Measurements from ENCODE around the gene CATSPER4. TPM values are rescaled to one million over a fixed set of nuclear protein-coding genes. Genes with fewer than 3 reads are reported as not detected.

CATSPER4 gene
- total and polyA plus RNA-seq, 2 of the 13 experiments (the other 11 are each of a cell fraction or from before 2014, with no cell fraction given): not detected

DNA sequence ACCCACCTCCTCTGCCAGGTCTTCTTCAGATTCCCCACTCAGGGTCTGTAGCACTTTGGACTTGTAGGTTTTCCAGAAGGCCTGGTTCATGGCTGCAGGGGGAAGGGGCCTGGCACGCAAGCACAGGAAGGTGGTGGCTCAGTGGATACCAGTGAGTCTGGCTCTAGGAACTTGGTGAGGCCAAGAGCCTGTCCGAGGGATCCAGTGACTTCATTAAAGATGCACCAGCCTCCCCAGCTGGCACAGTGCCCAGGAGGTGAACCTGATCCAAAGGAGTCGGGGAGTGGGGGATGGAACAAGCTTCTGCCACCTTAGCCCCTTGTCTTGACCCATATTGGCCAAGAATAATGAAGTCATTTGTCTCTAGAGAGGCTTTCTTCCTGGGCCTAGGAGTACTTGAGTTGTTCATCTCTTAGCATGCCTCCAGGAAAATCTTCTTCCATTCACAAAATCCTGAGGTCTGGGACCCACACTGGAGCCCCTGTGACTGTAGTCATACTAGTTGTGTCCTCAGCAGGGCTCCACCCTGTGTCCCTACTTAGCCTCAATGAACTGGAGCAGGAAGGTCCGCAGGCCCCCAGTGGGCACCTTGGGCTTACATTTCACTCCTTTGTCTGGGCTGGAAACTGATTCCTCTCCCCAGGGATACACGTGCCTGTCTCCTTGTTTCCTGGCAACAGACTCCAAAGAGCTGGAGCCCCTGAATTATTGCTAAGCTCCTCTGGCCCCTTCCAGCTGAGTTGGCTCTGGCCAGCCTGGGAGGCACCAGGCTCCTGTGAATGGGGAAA, 21.8 kb upstream of the CATSPER4 start, which contains the start of gene C1orf232:
TSS of gene C1orf232 (minus strand) at position 554 of the 788 bp plus-strand sequence. CDS start at position 90, 464 bp downstream.
- peak within 1 kb of the TSS; percentile 57 for H2AFZ ChIP-seq (ENCODE audit: low read length)
- H3K4me3 ChIP-seq (replicated peaks in 1 of 3; ENCODE audit: insufficient read depth in 1 of 3, low read depth in 2 of 3, low read length in 3 of 3): peak within 1 kb of the TSS; percentile 83 to 91 (median 90)
- TF ChIP-seq HOMEZ (CRISPR knock-in tag; IDR thresholded peaks at IDR 0.05; ENCODE audit: low read depth) (no peak), GLI4 (CRISPR knock-in tag; IDR thresholded peaks at IDR 0.05; ENCODE audit: borderline replicate concordance) (no peak), ZKSCAN5 (CRISPR knock-in tag; IDR thresholded peaks at IDR 0.05) (no peak), FLYWCH1 (CRISPR knock-in tag; IDR thresholded peaks at IDR 0.05) (no peak), NFIC (IDR thresholded peaks at IDR 0.05; ENCODE audit: low read length) (no peak), ZFP36L1 (CRISPR knock-in tag; IDR thresholded peaks at IDR 0.05) (no peak), SUZ12 (IDR thresholded peaks at IDR 0.05; ENCODE audit: low read depth, low read length) (no peak)
- TF ChIP-seq, protein P1, sequence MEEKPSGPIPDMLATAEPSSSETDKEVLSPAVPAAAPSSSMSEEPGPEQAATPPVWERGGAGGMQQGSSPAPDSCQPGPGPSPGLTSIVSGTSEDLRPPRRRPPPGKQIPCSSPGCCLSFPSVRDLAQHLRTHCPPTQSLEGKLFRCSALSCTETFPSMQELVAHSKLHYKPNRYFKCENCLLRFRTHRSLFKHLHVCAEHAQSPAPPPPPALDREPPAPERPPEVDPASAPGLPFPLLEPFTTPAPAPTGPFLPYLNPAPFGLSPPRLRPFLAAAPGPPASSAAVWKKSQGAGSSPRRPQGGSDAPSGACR (CRISPR knock-in tag; IDR thresholded peaks at IDR 0.05): no peak
- TF ChIP-seq, protein P2, sequence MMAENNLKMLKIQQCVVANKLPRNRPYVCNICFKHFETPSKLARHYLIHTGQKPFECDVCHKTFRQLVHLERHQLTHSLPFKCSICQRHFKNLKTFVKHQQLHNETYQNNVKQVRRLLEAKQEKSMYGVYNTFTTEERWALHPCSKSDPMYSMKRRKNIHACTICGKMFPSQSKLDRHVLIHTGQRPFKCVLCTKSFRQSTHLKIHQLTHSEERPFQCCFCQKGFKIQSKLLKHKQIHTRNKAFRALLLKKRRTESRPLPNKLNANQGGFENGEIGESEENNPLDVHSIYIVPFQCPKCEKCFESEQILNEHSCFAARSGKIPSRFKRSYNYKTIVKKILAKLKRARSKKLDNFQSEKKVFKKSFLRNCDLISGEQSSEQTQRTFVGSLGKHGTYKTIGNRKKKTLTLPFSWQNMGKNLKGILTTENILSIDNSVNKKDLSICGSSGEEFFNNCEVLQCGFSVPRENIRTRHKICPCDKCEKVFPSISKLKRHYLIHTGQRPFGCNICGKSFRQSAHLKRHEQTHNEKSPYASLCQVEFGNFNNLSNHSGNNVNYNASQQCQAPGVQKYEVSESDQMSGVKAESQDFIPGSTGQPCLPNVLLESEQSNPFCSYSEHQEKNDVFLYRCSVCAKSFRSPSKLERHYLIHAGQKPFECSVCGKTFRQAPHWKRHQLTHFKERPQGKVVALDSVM (CRISPR knock-in tag; IDR thresholded peaks at IDR 0.05): no peak
- TF ChIP-seq, protein P3, sequence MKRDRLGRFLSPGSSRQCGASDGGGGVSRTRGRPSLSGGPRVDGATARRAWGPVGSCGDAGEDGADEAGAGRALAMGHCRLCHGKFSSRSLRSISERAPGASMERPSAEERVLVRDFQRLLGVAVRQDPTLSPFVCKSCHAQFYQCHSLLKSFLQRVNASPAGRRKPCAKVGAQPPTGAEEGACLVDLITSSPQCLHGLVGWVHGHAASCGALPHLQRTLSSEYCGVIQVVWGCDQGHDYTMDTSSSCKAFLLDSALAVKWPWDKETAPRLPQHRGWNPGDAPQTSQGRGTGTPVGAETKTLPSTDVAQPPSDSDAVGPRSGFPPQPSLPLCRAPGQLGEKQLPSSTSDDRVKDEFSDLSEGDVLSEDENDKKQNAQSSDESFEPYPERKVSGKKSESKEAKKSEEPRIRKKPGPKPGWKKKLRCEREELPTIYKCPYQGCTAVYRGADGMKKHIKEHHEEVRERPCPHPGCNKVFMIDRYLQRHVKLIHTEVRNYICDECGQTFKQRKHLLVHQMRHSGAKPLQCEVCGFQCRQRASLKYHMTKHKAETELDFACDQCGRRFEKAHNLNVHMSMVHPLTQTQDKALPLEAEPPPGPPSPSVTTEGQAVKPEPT (CRISPR knock-in tag; IDR thresholded peaks at IDR 0.05; ENCODE audit: low read depth): no peak
- DNase-seq (ENCODE audit: low spot score) (no peak), FAIRE-seq (no peak), ATAC-seq (no peak)
- peak within 1 kb of the TSS; percentile 88 for H3K9ac ChIP-seq (ENCODE audit: insufficient read depth, low read depth, low read length)
- H3K9me3 ChIP-seq (ENCODE audit: low read length): no peaks in the 10 kb centered on the region
- ChIA-PET CTCF (ENCODE audit: low intra/inter-chr PET ratio, low total read pairs) (interaction anchor here (2.3 kb wide), 1 partner anchor 65 kb away, joined by 11 read pairs; the partner anchor contains the start of gene CEP85), POLR2A (no interaction called here)
- intact Hi-C loops (cut with micrococcal nuclease; ENCODE audit: unreplicated experiment) (loop anchor here (2.0 kb wide), 1 partner anchor 64 kb away; no protein-coding TSS in a partner anchor), in situ Hi-C loops (cut with HindIII; ENCODE audit: extremely low pct_ligation_motif_present, low pct_unique_long_range_greater_than_20kb) (loop anchor here (10.0 kb wide), 1 partner anchor 274 kb away; no protein-coding TSS in a partner anchor)
- peaks cover 36% of the 10 kb centered on the region for H3K4me1 ChIP-seq (ENCODE audit: insufficient read depth, low read length)
- BruUV-seq (replicated peaks): no TSS peak
- no peaks in the 10 kb centered on the region for H4K20me1 ChIP-seq (ENCODE audit: insufficient read depth, low read length)
- 66% methylated on average over 4 of the region's 5 CpGs for WGBS (ENCODE audit: low lambda C conversion rate)
- peaks cover 2 to 18% of the 10 kb centered on the region in 2 experiments; a peak in 4 of 5 replicates for H3K27me3 ChIP-seq (ENCODE audit: control insufficient read depth in 1 of 2, insufficient read depth in 2 of 2, low read length in 2 of 2)
- peak within 1 kb of the TSS; percentile 94 for H3K4me2 ChIP-seq (ENCODE audit: low read depth, low read length)
- peaks cover 7% of the 10 kb centered on the region for H3K79me2 ChIP-seq (ENCODE audit: insufficient read depth, low read length)
- peak within 1 kb of the TSS; percentile 60 for H3K27ac ChIP-seq (ENCODE audit: extremely low read length, insufficient read depth, low read length)
- H3K36me3 ChIP-seq (replicated peaks in 1 of 2; ENCODE audit: control insufficient read depth in 1 of 2, insufficient read depth in 2 of 2, low read length in 2 of 2): no peaks in the 10 kb centered on the region
